Lower leg skin (tissue), 4 donors: ENCODE data around the gene TAC4. TPM values are rescaled to one million over a fixed set of nuclear protein-coding genes. Genes with fewer than 3 reads are reported as not detected.

ENCODE experiments used
- DNase-seq, 2 donors: peaks; one replicate each; pipeline ENCODE4 v3.0.0-alpha.2; 2019; ENCODE audit warnings: low spot score in 2 of 2
- H3K4me3 ChIP-seq: fragments of 200-600 bp; sonication (generic); 2 replicates; pipeline ENCODE4 v1.5.1; 2017; ENCODE audit warnings: mild to moderate bottlenecking, low read depth; ENCODE audit not compliant: poor library complexity, severe bottlenecking
- POLR2A ChIP-seq, 2 donors: fragments of 450-650 bp; IDR thresholded peaks; one replicate each; pipeline ENCODE4 v1.6.1; 2016 to 2017; ENCODE audit warnings: antibody characterized with exemption in 2 of 2, mild to moderate bottlenecking in 1 of 2, moderate library complexity in 1 of 2
- WGBS, 2 donors: methylation state at CpG; one replicate each; pipeline ENCODE4 v1.1.5; 2018; 5-methylcytosine and 5-hydroxymethylcytosine counted together
- intact Hi-C: fragments of 100-400 bp; cut with DNase I; formaldehyde crosslinking; loops from one replicate; pipeline ENCODE4 v1.15.0; 2023; ENCODE audit warnings: low total_unique reads
- total RNA-seq, 4 donors: library from RNA; depleted of rRNA; stranded (reverse); fragments of >200 nt; gene quantifications; one replicate each; pipeline ENCODE4 v1.1.0, GENCODE V29; 2016
- TF ChIP-seq, protein P1 (sequence below), 3 donors: fragments of 450-650 bp; IDR thresholded peaks; one replicate each; pipeline ENCODE4 v1.5.1; 2016; ENCODE audit warnings: antibody characterized with exemption in 3 of 3, mild to moderate bottlenecking in 3 of 3, moderate library complexity in 2 of 3

Gene TAC4
- total RNA-seq, 4 donors from 2014 or later: not detected

DNA sequence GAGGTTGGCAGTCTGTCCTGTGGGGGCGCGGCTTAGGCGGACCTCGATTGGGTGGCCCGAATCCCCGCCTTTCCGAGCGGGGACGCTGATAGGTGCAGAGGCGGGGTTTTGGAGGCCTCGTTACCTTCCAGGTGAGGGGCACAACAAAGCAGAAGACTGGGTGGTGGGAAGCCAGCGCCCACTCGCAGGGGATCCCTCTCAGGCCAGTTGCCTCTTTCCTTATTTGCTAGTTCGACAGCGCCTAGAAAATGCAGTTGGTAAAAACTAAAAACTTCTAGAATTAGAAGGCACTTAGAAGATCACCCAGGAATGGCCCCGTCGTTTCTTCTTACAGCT is 58.7 kb downstream of the TAC4 start:
- no peak for DNase-seq
- TF ChIP-seq POLR2A (IDR thresholded peaks at IDR 0.05): no peak
- TF ChIP-seq, protein P1, sequence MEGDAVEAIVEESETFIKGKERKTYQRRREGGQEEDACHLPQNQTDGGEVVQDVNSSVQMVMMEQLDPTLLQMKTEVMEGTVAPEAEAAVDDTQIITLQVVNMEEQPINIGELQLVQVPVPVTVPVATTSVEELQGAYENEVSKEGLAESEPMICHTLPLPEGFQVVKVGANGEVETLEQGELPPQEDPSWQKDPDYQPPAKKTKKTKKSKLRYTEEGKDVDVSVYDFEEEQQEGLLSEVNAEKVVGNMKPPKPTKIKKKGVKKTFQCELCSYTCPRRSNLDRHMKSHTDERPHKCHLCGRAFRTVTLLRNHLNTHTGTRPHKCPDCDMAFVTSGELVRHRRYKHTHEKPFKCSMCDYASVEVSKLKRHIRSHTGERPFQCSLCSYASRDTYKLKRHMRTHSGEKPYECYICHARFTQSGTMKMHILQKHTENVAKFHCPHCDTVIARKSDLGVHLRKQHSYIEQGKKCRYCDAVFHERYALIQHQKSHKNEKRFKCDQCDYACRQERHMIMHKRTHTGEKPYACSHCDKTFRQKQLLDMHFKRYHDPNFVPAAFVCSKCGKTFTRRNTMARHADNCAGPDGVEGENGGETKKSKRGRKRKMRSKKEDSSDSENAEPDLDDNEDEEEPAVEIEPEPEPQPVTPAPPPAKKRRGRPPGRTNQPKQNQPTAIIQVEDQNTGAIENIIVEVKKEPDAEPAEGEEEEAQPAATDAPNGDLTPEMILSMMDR (IDR thresholded peaks at IDR 0.05): no peak
- peak overlapping the region; percentile 10 for H3K4me3 ChIP-seq
- intact Hi-C loops: no loop called here
- WGBS, 2 donors: 2% methylated on average over 17 of the region's 17 CpGs

DNA sequence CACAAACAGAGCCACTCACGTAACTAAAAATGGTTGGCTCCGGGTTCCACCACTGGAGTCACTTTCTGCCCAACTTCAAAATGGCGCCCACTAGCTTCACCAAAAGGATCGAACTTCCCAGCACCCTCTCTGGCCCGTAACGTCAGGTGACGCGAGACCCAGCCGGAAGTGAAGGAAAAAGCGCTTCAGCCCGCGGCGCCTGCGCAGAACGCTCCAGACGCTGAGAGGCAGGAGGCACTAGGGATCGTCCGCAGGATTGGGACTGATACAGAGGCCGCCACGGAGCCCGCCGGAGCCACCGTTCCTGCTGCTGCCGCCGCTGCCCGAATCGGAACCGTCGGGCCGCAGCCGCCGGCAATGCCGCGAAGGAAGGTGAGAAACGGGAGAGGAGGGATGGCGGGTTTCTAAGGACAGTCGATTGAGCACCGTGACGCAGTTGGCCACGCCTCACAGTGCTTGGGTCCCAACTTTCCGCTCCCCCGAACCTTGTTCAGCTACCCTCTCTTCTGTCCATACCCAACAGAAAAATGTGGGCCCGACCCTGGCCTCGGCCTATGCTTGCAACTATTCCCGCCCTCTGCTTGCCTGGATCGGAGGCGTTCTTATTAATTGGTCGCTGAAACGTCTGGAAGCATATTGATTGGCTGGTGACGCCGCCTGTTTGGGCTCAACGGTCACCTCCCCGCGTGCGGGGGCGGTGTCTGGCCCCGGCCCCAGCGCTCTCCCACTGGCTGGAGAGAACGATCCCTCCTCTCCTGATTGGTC is 59.2 kb downstream of the TAC4 start, which contains the start of gene KAT7:
Gene KAT7, plus strand, starts transcription at position 204 of the 765 bp plus-strand sequence. Its CDS starts 154 bp downstream, at position 358.
- 0% methylated on average over 22 to 44 of the region's 59 CpGs for WGBS, 2 donors
- intact Hi-C loops: no loop called here
- peak; percentile 99 to 100 for DNase-seq

More for the DNA sequence above, 59.2 kb downstream of the TAC4 start, which contains the start of gene KAT7:
- peak within 1 kb of the TSS; percentile 94 for H3K4me3 ChIP-seq
- TF ChIP-seq POLR2A (IDR thresholded peaks at IDR 0.05): peak in 1 of 2 donors; percentile 90
- TF ChIP-seq, protein P1 (IDR thresholded peaks at IDR 0.05): no peak

Other genes with a start within 250 kb of the TAC4 start
- gene SPOP, start 170.0 kb downstream of the TAC4 start, total RNA-seq: 10 to 100 TPM; 35.9 to 74.7 (median 47.3) TPM
- gene SLC35B1, start 140.1 kb downstream of the TAC4 start, total RNA-seq: 10 to 100 TPM; 31.0 to 40.1 (median 35.1) TPM
- 10 to 100 TPM; 21.8 to 39.7 (median 26.4) TPM for gene FAM117A, start 83.9 kb downstream of the TAC4 start, total RNA-seq
- 10 to 100 TPM; 39.3 to 71.0 (median 51.7) TPM for gene KAT7, start 59.4 kb downstream of the TAC4 start, total RNA-seq
- gene DLX4, start 121.1 kb upstream of the TAC4 start, total RNA-seq: 1 to 10 TPM; 1.9 to 3.3 (median 2.5) TPM
- 10 to 100 TPM; 28.8 to 36.5 (median 29.9) TPM for gene DLX3, start 147.2 kb upstream of the TAC4 start, total RNA-seq
- 100 to 1,000 TPM in 3 of 4 donors, 10 to 100 TPM in 1; 99.7 to 148 (median 121) TPM for gene ITGA3, start 208.0 kb upstream of the TAC4 start, total RNA-seq
- 10 to 100 TPM; 35.6 to 86.6 (median 57.0) TPM for gene PDK2, start 247.3 kb upstream of the TAC4 start, total RNA-seq